HL-60/S4 treated with retinoic acid at 250 ng/mL for 4 days and 3 days (cell line): ENCODE results near the gene ZNF670.
"Not testable (repeated sequence)": the region's sequence is repeated elsewhere in the genome, so short reads cannot be mapped to it uniquely, and the experiment has no call there.

Experiments used
- in situ Hi-C: fragments of 300-500 bp; cut with MboI; formaldehyde crosslinking; loops from 2 replicates; pipeline ENCODE4 v1.7.0; 2022; ENCODE audit warnings: low sequenced_read_pairs

ZNF670 gene

GRCh38 chr1:247047702-247048101, 30.9 kb downstream of the ZNF670 start:
- in situ Hi-C loops, result no loop called here

- in situ Hi-C loops, result no loop called here
These were observed 31.4 kb downstream of the ZNF670 start for GRCh38 chr1:247047260-247047659.

- in situ Hi-C loops, result no loop called here
These were observed 35.2 kb downstream of the ZNF670 start for GRCh38 chr1:247043406-247043805.

- in situ Hi-C loops, result no loop called here
These were observed 40.9 kb downstream of the ZNF670 start for GRCh38 chr1:247037511-247038320.

GRCh38 chr1:247032306-247032705, 46.3 kb downstream of the ZNF670 start:
- in situ Hi-C loops, result not testable (repeated sequence)
